Hepatocyte (in vitro differentiated cells): ENCODE measurements around the gene GCH1. TPM values are rescaled to one million over a fixed set of nuclear protein-coding genes. Genes with fewer than 3 reads are reported as not detected.

Source experiments
- DNase-seq: peaks from one replicate; pipeline ENCODE4 v3.0.0-alpha.2; 2016; ENCODE audit warnings: low spot score
- H2AFZ ChIP-seq: fragments of 200-600 bp; sonication (generic); 2 replicates; pipeline ENCODE4 v1.6.0; 2016; ENCODE audit warnings: antibody characterized with exemption, mild to moderate bottlenecking
- H3K27ac ChIP-seq: fragments of 200-600 bp; sonication (generic); 2 replicates; pipeline ENCODE4 v1.5.1; 2016; ENCODE audit warnings: mild to moderate bottlenecking
- H3K27me3 ChIP-seq: fragments of 200-600 bp; sonication (generic); 2 replicates; pipeline ENCODE4 v1.6.1; 2016
- H3K36me3 ChIP-seq: fragments of 200-600 bp; sonication (generic); replicated peaks from 2 replicates; pipeline ENCODE4 v1.5.1; 2016; ENCODE audit warnings: low read depth; ENCODE audit not compliant: insufficient read depth
- H3K4me1 ChIP-seq: fragments of 200-600 bp; sonication (generic); 2 replicates; pipeline ENCODE4 v1.5.1; 2016; ENCODE audit warnings: mild to moderate bottlenecking, moderate library complexity; ENCODE audit not compliant: insufficient read depth
- H3K4me2 ChIP-seq: fragments of 200-600 bp; sonication (generic); 2 replicates; pipeline ENCODE4 v1.6.0; 2016
- H3K4me3 ChIP-seq: fragments of 200-600 bp; sonication (generic); 2 replicates; pipeline ENCODE4 v1.5.1; 2016; ENCODE audit warnings: mild to moderate bottlenecking
- H3K79me2 ChIP-seq: fragments of 200-600 bp; sonication (generic); 2 replicates; pipeline ENCODE4 v1.6.0; 2017; ENCODE audit warnings: mild to moderate bottlenecking
- H3K9me2 ChIP-seq: fragments of 200-600 bp; sonication (generic); replicated peaks from 2 replicates; pipeline ENCODE4 v1.6.0; 2017; ENCODE audit warnings: mild to moderate bottlenecking; ENCODE audit not compliant: insufficient read depth
- H3K9me3 ChIP-seq: fragments of 200-600 bp; sonication (generic); 2 replicates; pipeline ENCODE4 v1.5.1; 2016; ENCODE audit warnings: low read depth, mild to moderate bottlenecking
- H4K20me1 ChIP-seq: fragments of 200-600 bp; sonication (generic); 2 replicates; pipeline ENCODE4 v1.6.0; 2016; ENCODE audit warnings: mild to moderate bottlenecking; ENCODE audit not compliant: insufficient read depth, poor library complexity, severe bottlenecking
- CTCF ChIP-seq: fragments of 200-600 bp; sonication (generic); IDR thresholded peaks from 2 replicates; pipeline ENCODE4 v1.5.1; 2016; ENCODE audit warnings: antibody characterized with exemption, mild to moderate bottlenecking; ENCODE audit not compliant: poor library complexity
- EZH2 ChIP-seq: fragments of 200-600 bp; sonication (generic); IDR thresholded peaks from 2 replicates; pipeline ENCODE4 v1.6.1; 2016; ENCODE audit warnings: antibody characterized with exemption, mild to moderate bottlenecking, borderline replicate concordance
- EZH2phosphoT487 ChIP-seq: fragments of 200-600 bp; sonication (generic); IDR thresholded peaks from one replicate; pipeline ENCODE4 v1.6.1; 2018; ENCODE audit warnings: antibody characterized with exemption, mild to moderate bottlenecking, low read depth, moderate library complexity; ENCODE audit not compliant: unreplicated experiment, severe bottlenecking
- WGBS: methylation state at CpG from one replicate; pipeline ENCODE4 v1.1.6; 2016; ENCODE audit warnings: low lambda C conversion rate; ENCODE audit errors: missing lambda C conversion rate; 5-methylcytosine and 5-hydroxymethylcytosine counted together
- polyA plus RNA-seq: library from polyadenylated mRNA; unstranded; fragments of >200 nt; fragmentation: Nextera tagmentation; extraction: Ambion mirVana; gene quantifications from 2 replicates; pipeline ENCODE4 v1.2.1, GENCODE V29; 2016
- total RNA-seq: library from RNA; depleted of rRNA; stranded (reverse); fragments of >200 nt; gene quantifications from 2 replicates; pipeline ENCODE4 v1.2.3, GENCODE V29; 2014

Gene GCH1
- total and polyA plus RNA-seq, 2 experiments from 2014 or later: 19.3 to 29.9 TPM

GRCh38 chr14:54893151-54893760, 9.4 kb downstream of the GCH1 start:
- Histone ChIP-seq H3K9me2 (no peaks in the 10 kb centered on the region), H3K79me2 (peaks cover 32% of the 10 kb centered on the region), H3K27me3 (no peaks in the 10 kb centered on the region), H3K4me2 (no peak overlapping the region), H4K20me1 (no peaks in the 10 kb centered on the region), H3K36me3 (no peaks in the 10 kb centered on the region), H3K9me3 (no peaks in the 10 kb centered on the region), H2AFZ (no peak overlapping the region), H3K27ac (no peak overlapping the region), H3K4me3 (no peak overlapping the region), H3K4me1 (no peaks in the 10 kb centered on the region)
- peak; percentile 58 for DNase-seq
- peak; percentile 65 for TF ChIP-seq CTCF
- TF ChIP-seq EZH2phosphoT487: no peak
- TF ChIP-seq EZH2: no peak
- WGBS: 85% methylated on average over 3 of the region's 3 CpGs

DNA sequence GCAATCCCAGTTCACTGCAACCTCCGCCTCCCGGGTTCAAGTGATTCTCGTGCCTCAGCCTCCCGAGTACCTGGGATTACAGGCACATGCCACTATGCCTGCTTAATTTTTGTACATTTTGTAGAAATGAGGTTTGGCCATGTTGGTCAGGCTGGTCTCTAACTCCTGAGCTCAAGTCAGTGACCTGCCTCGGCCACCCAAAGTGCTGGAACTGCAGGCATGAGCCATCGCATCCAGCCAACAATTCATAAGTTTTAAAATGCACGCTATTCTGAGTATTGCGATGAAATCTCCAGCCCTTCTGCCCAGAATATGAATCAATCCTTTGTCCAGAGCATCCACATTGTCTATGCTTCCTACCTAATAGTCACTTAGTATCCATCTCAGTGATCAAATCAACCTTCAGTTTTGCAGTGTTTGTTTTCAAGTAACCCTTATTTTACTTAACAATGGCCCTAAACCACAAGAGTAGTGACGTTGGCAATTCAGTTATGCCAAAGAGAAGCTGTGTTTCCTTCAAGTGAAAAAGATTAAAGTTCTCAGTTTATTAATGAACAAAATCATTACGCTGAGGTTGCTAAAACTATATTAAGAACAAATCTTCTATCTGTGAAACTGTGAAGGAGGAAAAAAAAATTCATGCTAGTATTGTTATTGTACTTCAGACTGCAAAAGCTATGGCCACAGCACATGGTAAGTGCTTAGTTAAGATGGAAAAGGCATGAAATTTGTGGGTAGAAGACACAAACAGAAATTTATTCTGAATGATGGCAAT, 11.0 kb downstream of the GCH1 start:
- H3K9me3 ChIP-seq: no peaks in the 10 kb centered on the region
- H3K27ac ChIP-seq: no peak overlapping the region
- H3K4me2 ChIP-seq: no peak overlapping the region
- H3K4me3 ChIP-seq: no peak overlapping the region
- peaks cover 40% of the 10 kb centered on the region for H3K79me2 ChIP-seq
- H3K36me3 ChIP-seq: no peaks in the 10 kb centered on the region
- 93% methylated on average over 10 of the region's 10 CpGs for WGBS
- H4K20me1 ChIP-seq: no peaks in the 10 kb centered on the region
- TF ChIP-seq EZH2phosphoT487: no peak
- no peak for TF ChIP-seq CTCF
- no peak for TF ChIP-seq EZH2
- no peak for DNase-seq
- no peaks in the 10 kb centered on the region for H3K27me3 ChIP-seq
- no peak overlapping the region for H2AFZ ChIP-seq
- H3K4me1 ChIP-seq: no peaks in the 10 kb centered on the region
- no peaks in the 10 kb centered on the region for H3K9me2 ChIP-seq

- no peaks in the 10 kb centered on the region for H3K36me3 ChIP-seq
- WGBS: 100% methylated on average over 1 of the region's 1 CpG
- H3K9me2 ChIP-seq: no peaks in the 10 kb centered on the region
- TF ChIP-seq CTCF (no peak), EZH2phosphoT487 (no peak), EZH2 (no peak)
- no peak overlapping the region for H2AFZ ChIP-seq
- H3K4me2 ChIP-seq: no peak overlapping the region
- H3K27me3 ChIP-seq: no peaks in the 10 kb centered on the region
- H3K79me2 ChIP-seq: peaks cover 47% of the 10 kb centered on the region
- H3K4me1 ChIP-seq: no peaks in the 10 kb centered on the region
- H4K20me1 ChIP-seq: no peaks in the 10 kb centered on the region
- H3K27ac ChIP-seq: no peak overlapping the region
- H3K9me3 ChIP-seq: no peaks in the 10 kb centered on the region
- no peak overlapping the region for H3K4me3 ChIP-seq
- DNase-seq: no peak
These were observed 11.8 kb downstream of the GCH1 start for GRCh38 chr14:54890788-54891187.
